Peyer's patch (tissue), 4 donors: ENCODE data around the gene DPP7.
"Not testable (repeated sequence)": the region's sequence is repeated elsewhere in the genome, so short reads cannot be mapped to it uniquely, and the experiment has no call there.

Experiments
- CTCF ChIP-seq, 6 experiments: fragments of 450-650 bp in 4 of 6; fragments of 200-600 bp in 2 of 6; sonication (generic) in 1 of 6; IDR thresholded peaks; one replicate each; pipeline ENCODE4 v1.5.1; 2017 to 2019; ENCODE audit warnings: antibody characterized with exemption in 6 of 6, mild to moderate bottlenecking in 3 of 6, moderate library complexity in 1 of 6
- POLR2A ChIP-seq, 2 donors: fragments of 450-650 bp; IDR thresholded peaks; one replicate each; pipeline ENCODE4 v1.5.1; 2017; ENCODE audit warnings: antibody characterized with exemption in 2 of 2, mild to moderate bottlenecking in 2 of 2, moderate library complexity in 2 of 2

- not testable (repeated sequence) for TF ChIP-seq CTCF, POLR2A (IDR thresholded peaks at IDR 0.05)
Observed at GRCh38 chr9:137123952-137124462, 9.5 kb upstream of the DPP7 start.
